Kidney (tissue), 14 donors: ENCODE results near the gene FRRS1. TPM values are rescaled to one million over a fixed set of nuclear protein-coding genes. Genes with fewer than 3 reads are reported as not detected.

Experiments used
- DNase-seq, 5 donors: peaks; one replicate each; pipeline ENCODE4 v3.0.0-alpha.2; 2013 to 2020
- FAIRE-seq: peaks from 2 replicates; lab custom pipeline; 2012; peaks lifted over from hg19 to GRCh38; lab: Jason Lieb, UNC
- H3K27ac ChIP-seq, 2 donors: one replicate each; pipeline ENCODE4 v1.7.0; 2013; ENCODE audit warnings: low read depth in 2 of 2, low read length in 2 of 2, inconsistent platforms in 1 of 2
- H3K27me3 ChIP-seq: one replicate; pipeline ENCODE4 v1.7.1; 2013; ENCODE audit warnings: low read length, inconsistent platforms; ENCODE audit not compliant: control insufficient read depth, insufficient read depth
- H3K36me3 ChIP-seq, 3 donors: one replicate each; pipeline versions ENCODE4 v1.7.0 to v1.7.1; 2013; ENCODE audit warnings: low read length in 3 of 3, control low read depth in 1 of 3, inconsistent platforms in 1 of 3; ENCODE audit not compliant: insufficient read depth in 3 of 3, control insufficient read depth in 2 of 3
- H3K4me1 ChIP-seq, 3 donors: one replicate each; pipeline versions ENCODE4 v1.7.0 to v1.7.1; 2013; ENCODE audit warnings: low read length in 3 of 3, inconsistent platforms in 1 of 3, low read depth in 1 of 3; ENCODE audit not compliant: control insufficient read depth in 2 of 3, insufficient read depth in 2 of 3
- H3K4me3 ChIP-seq, 3 donors: one replicate each; pipeline versions ENCODE4 v1.7.0 to v1.8.1; 2013; ENCODE audit warnings: low read length in 3 of 3, control low read depth in 1 of 3, inconsistent platforms in 1 of 3
- H3K9ac ChIP-seq, 3 donors: one replicate each; pipeline versions ENCODE4 v1.7.0 to v1.7.1; 2013; ENCODE audit warnings: low read length in 3 of 3, control low read depth in 1 of 3, inconsistent platforms in 1 of 3
- H3K9me3 ChIP-seq, 3 donors: one replicate each; pipeline versions ENCODE4 v1.7.0 to v1.7.1; 2013; ENCODE audit warnings: low read length in 3 of 3, control low read depth in 1 of 3, inconsistent platforms in 1 of 3; ENCODE audit not compliant: control insufficient read depth in 2 of 3, insufficient read depth in 1 of 3
- intact Hi-C: fragments of 100-400 bp; cut with DNase I; formaldehyde crosslinking; loops from one replicate; pipeline ENCODE4 v1.11.1; 2022
- polyA plus RNA-seq: library from polyadenylated mRNA; stranded (reverse); fragments of 350-450 nt; fragmentation: Illumina TruSeq; extraction: RNeasy Lipid Tissue Mini Kit (QIAGEN cat#74804); gene quantifications from one replicate; pipeline ENCODE4 v1.2.3, GENCODE V29; 2014; ENCODE audit warnings: low read depth, low replicate concordance; ENCODE audit not compliant: insufficient read depth
- total RNA-seq: library from RNA; stranded (reverse); fragmentation: NEBNext Ultra II Directional; extraction: Animal tissue kit (Norgen Biotek cat#: 25700); gene quantifications from one replicate; pipeline ENCODE4 v1.2.1, GENCODE V29; 2021
- TF ChIP-seq, protein P1 (sequence below): IDR thresholded peaks from 3 replicates; pipeline ENCODE4 v1.5.1; 2012; ENCODE audit warnings: mild to moderate bottlenecking, moderate library complexity, borderline replicate concordance; ENCODE audit not compliant: insufficient read depth; ENCODE audit errors: extremely low read depth
- donor health status: control.
- donor health status: control.
- donor health status: control.
- donor health status: control.
- donor health status: control.
- donor health status: DM: yes; HTN: yes; CAD: no.
- donor health status: Normal renal cell carcinoma (clear cell type).

FRRS1 gene
- total and polyA plus RNA-seq, 2 donors from 2014 or later = 1.0 to 7.4 TPM

GRCh38 chr1:99661780-99662179 lies 104.7 kb downstream of the FRRS1 start:
- intact Hi-C loops = no loop called here
- TF ChIP-seq, protein P1, sequence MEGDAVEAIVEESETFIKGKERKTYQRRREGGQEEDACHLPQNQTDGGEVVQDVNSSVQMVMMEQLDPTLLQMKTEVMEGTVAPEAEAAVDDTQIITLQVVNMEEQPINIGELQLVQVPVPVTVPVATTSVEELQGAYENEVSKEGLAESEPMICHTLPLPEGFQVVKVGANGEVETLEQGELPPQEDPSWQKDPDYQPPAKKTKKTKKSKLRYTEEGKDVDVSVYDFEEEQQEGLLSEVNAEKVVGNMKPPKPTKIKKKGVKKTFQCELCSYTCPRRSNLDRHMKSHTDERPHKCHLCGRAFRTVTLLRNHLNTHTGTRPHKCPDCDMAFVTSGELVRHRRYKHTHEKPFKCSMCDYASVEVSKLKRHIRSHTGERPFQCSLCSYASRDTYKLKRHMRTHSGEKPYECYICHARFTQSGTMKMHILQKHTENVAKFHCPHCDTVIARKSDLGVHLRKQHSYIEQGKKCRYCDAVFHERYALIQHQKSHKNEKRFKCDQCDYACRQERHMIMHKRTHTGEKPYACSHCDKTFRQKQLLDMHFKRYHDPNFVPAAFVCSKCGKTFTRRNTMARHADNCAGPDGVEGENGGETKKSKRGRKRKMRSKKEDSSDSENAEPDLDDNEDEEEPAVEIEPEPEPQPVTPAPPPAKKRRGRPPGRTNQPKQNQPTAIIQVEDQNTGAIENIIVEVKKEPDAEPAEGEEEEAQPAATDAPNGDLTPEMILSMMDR = no peak
- H3K4me3 ChIP-seq = no peak overlapping the region
- peaks cover 0 to 4% (median 0%) of the 10 kb centered on the region in 3 donors for H3K4me1 ChIP-seq
- no peak overlapping the region for H3K9ac ChIP-seq
- H3K9me3 ChIP-seq = no peaks in the 10 kb centered on the region
- H3K27me3 ChIP-seq = no peaks in the 10 kb centered on the region
- DNase-seq (no peak), FAIRE-seq (no peak)
- peak overlapping the region; percentile 26 to 76 for H3K27ac ChIP-seq
- H3K36me3 ChIP-seq = no peaks in the 10 kb centered on the region

GRCh38 chr1:99660496-99660895 lies 105.9 kb downstream of the FRRS1 start:
- TF ChIP-seq, protein P1 = no peak
- no peak overlapping the region for H3K9ac ChIP-seq
- no peaks in the 10 kb centered on the region for H3K36me3 ChIP-seq
- no peak for DNase-seq
- intact Hi-C loops = no loop called here
- H3K4me1 ChIP-seq = peaks cover 0 to 4% (median 0%) of the 10 kb centered on the region in 3 donors
- FAIRE-seq = no peak
- no peak overlapping the region for H3K4me3 ChIP-seq
- no peak overlapping the region for H3K27ac ChIP-seq
- no peaks in the 10 kb centered on the region for H3K9me3 ChIP-seq
- H3K27me3 ChIP-seq = no peaks in the 10 kb centered on the region

- H3K27me3 ChIP-seq = no peaks in the 10 kb centered on the region
- no peaks in the 10 kb centered on the region for H3K9me3 ChIP-seq
- TF ChIP-seq, protein P1 = no peak
- no peak overlapping the region for H3K4me3 ChIP-seq
- H3K9ac ChIP-seq = no peak overlapping the region
- H3K36me3 ChIP-seq = no peaks in the 10 kb centered on the region
- FAIRE-seq (no peak), DNase-seq (peak in 2 of 5 donors; percentile 27 to 47)
- H3K4me1 ChIP-seq = peaks cover 0 to 4% (median 0%) of the 10 kb centered on the region in 3 donors
- intact Hi-C loops = no loop called here
- peak overlapping the region in 1 of 2 donors; percentile 33 for H3K27ac ChIP-seq
Observed at GRCh38 chr1:99659755-99660210, 106.7 kb downstream of the FRRS1 start.

Other genes with a start within 250 kb of the FRRS1 start
- gene PALMD, start 120.5 kb downstream of the FRRS1 start, total RNA-seq = 25.2 TPM
- 10.1 TPM for gene PALMD, start 120.5 kb downstream of the FRRS1 start, polyA plus RNA-seq
- 19.8 TPM for gene AGL, start 83.7 kb upstream of the FRRS1 start, total RNA-seq
- gene AGL, start 83.7 kb upstream of the FRRS1 start, polyA plus RNA-seq = 9.1 TPM
- gene SLC35A3, start 203.4 kb upstream of the FRRS1 start, total RNA-seq = 28.2 TPM
- 17.9 TPM for gene SLC35A3, start 203.4 kb upstream of the FRRS1 start, polyA plus RNA-seq